Mesenchymal stem cell (in vitro differentiated cells and primary cell): Measurements from ENCODE around the gene UBE2E1.
A peak's percentile ranks its signal among the peaks of the same experiment; 100 is the strongest.

ENCODE experiments used
- DNase-seq: peaks from one replicate; pipeline ENCODE4 v3.0.0-alpha.2; 2013
- H2AFZ ChIP-seq: one replicate; pipeline ENCODE4 v1.6.1; 2013; ENCODE audit warnings: low read depth, mild to moderate bottlenecking, control low read depth, inconsistent platforms, low read length, moderate library complexity
- H2AK5ac ChIP-seq: 2 replicates; pipeline ENCODE4 v1.6.1; 2013; ENCODE audit warnings: low read length, moderate library complexity, mild to moderate bottlenecking, inconsistent platforms; ENCODE audit not compliant: severe bottlenecking
- H2BK120ac ChIP-seq: one replicate; pipeline ENCODE4 v1.6.1; 2013; ENCODE audit warnings: low read depth, mild to moderate bottlenecking, inconsistent platforms, low read length, moderate library complexity
- H2BK12ac ChIP-seq, 2 experiments: one replicate each; pipeline ENCODE4 v1.6.1; 2013; ENCODE audit warnings: inconsistent platforms in 2 of 2, low read length in 2 of 2, mild to moderate bottlenecking in 2 of 2, moderate library complexity in 2 of 2, control low read depth in 1 of 2
- H2BK15ac ChIP-seq: one replicate; pipeline ENCODE4 v1.6.1; 2013; ENCODE audit warnings: mild to moderate bottlenecking, low read depth, inconsistent platforms; ENCODE audit not compliant: poor library complexity, severe bottlenecking
- H2BK5ac ChIP-seq: 2 replicates; pipeline ENCODE4 v1.6.1; 2013; ENCODE audit warnings: low read depth, mild to moderate bottlenecking, low read length, control low read depth, inconsistent platforms; ENCODE audit not compliant: poor library complexity, severe bottlenecking
- H3K14ac ChIP-seq, 2 experiments: one replicate each; pipeline ENCODE4 v1.6.1; 2013; ENCODE audit warnings: inconsistent platforms in 2 of 2, low read length in 2 of 2, control low read depth in 1 of 2, mild to moderate bottlenecking in 1 of 2, moderate library complexity in 1 of 2
- H3K18ac ChIP-seq, 2 experiments: one replicate each; pipeline ENCODE4 v1.6.1; 2013; ENCODE audit warnings: inconsistent platforms in 2 of 2, low read length in 2 of 2, control low read depth in 1 of 2, low read depth in 1 of 2, mild to moderate bottlenecking in 1 of 2
- H3K23ac ChIP-seq, 2 experiments: one replicate each; pipeline ENCODE4 v1.6.1; 2013; ENCODE audit warnings: inconsistent platforms in 2 of 2, low read length in 2 of 2, mild to moderate bottlenecking in 2 of 2, moderate library complexity in 2 of 2, control low read depth in 1 of 2
- H3K27ac ChIP-seq: 2 replicates; pipeline ENCODE4 v1.5.1; 2013; ENCODE audit warnings: mild to moderate bottlenecking, moderate library complexity, low read length, control low read depth, inconsistent platforms; ENCODE audit not compliant: poor library complexity, severe bottlenecking
- H3K27me3 ChIP-seq, 2 experiments: 2 replicates each; pipeline versions ENCODE4 v1.6.1 to v1.7.0; 2013; ENCODE audit warnings: low read length in 2 of 2, mild to moderate bottlenecking in 2 of 2, moderate library complexity in 2 of 2, control low read depth in 1 of 2, inconsistent platforms in 1 of 2; ENCODE audit not compliant: control insufficient read depth in 1 of 2, insufficient read depth in 1 of 2
- H3K36me3 ChIP-seq, 2 experiments: 2 replicates each; pipeline versions ENCODE4 v1.6.1 to v1.7.0; 2013; ENCODE audit warnings: low read length in 2 of 2, control low read depth in 1 of 2, inconsistent platforms in 1 of 2, low read depth in 1 of 2, mild to moderate bottlenecking in 1 of 2; ENCODE audit not compliant: insufficient read depth in 2 of 2, control insufficient read depth in 1 of 2
- H3K4ac ChIP-seq, 2 experiments: one replicate each; pipeline ENCODE4 v1.6.1; 2013; ENCODE audit warnings: inconsistent platforms in 2 of 2, low read length in 2 of 2, mild to moderate bottlenecking in 2 of 2, moderate library complexity in 2 of 2, control low read depth in 1 of 2, low read depth in 1 of 2
- H3K4me1 ChIP-seq: 2 replicates; pipeline ENCODE4 v1.6.1; 2013; ENCODE audit warnings: low read depth, low read length, control low read depth; ENCODE audit not compliant: control insufficient read depth, insufficient read depth
- H3K4me2 ChIP-seq: 2 replicates; pipeline ENCODE4 v1.6.1; 2013; ENCODE audit warnings: low read length, mild to moderate bottlenecking, inconsistent platforms; ENCODE audit not compliant: poor library complexity, severe bottlenecking
- H3K4me3 ChIP-seq, 2 experiments: 2 replicates each; pipeline versions ENCODE4 v1.5.1 to v1.7.0; 2013; ENCODE audit warnings: low read length in 2 of 2, mild to moderate bottlenecking in 2 of 2, control low read depth in 1 of 2, low read depth in 1 of 2; ENCODE audit not compliant: insufficient read depth in 1 of 2
- H3K79me1 ChIP-seq: replicated peaks from 2 replicates; pipeline ENCODE4 v1.6.1; 2013; ENCODE audit warnings: mild to moderate bottlenecking, control low read depth, low read length, inconsistent platforms; ENCODE audit not compliant: poor library complexity, severe bottlenecking
- H3K9ac ChIP-seq: 2 replicates; pipeline ENCODE4 v1.7.0; 2013; ENCODE audit warnings: mild to moderate bottlenecking, low read length, moderate library complexity
- H3K9me3 ChIP-seq: 2 replicates; pipeline ENCODE4 v1.7.0; 2013; ENCODE audit warnings: mild to moderate bottlenecking, low read length; ENCODE audit not compliant: control insufficient read depth
- H4K8ac ChIP-seq: one replicate; pipeline ENCODE4 v1.6.1; 2013; ENCODE audit warnings: inconsistent platforms, mild to moderate bottlenecking, low read length, moderate library complexity
- H4K91ac ChIP-seq: one replicate; pipeline ENCODE4 v1.6.1; 2013; ENCODE audit warnings: mild to moderate bottlenecking, low read length, inconsistent platforms
- WGBS: methylation state at CpG from one replicate; pipeline ENCODE4 v1.1.7; 2013; ENCODE audit warnings: mixed read lengths; 5-methylcytosine and 5-hydroxymethylcytosine counted together

UBE2E1 gene

DNA sequence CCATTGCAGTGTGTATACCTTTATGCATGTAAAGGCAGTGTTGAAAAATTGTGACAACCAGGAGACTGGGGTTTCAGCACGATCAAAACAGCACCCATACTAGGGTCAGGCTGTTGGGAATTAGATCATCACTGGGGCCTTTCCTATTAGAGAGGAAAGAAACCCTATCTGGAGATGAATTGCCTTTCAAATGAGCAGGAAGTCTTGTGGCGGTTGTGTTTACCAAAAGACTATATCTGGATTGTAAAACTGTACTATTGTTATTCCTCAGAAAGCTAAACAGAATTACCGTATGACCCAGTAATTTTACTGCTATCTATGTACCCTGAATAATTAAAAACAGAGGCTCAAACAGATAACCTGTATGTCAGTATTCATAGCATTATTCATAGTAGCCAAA lies 10.1 kb downstream of the UBE2E1 start:
- H3K27ac ChIP-seq, result no peak overlapping the region
- H3K4me1 ChIP-seq, result peaks cover 2% of the 10 kb centered on the region
- H3K4me3 ChIP-seq, result no peak overlapping the region
- no peaks in the 10 kb centered on the region for H3K9me3 ChIP-seq
- peaks cover 0 to 28% of the 10 kb centered on the region in 2 experiments for H3K36me3 ChIP-seq
- no peak overlapping the region for H3K23ac ChIP-seq
- H2BK15ac ChIP-seq, result no peak overlapping the region
- no peak overlapping the region for H4K91ac ChIP-seq
- peaks cover 23% of the 10 kb centered on the region for H3K79me1 ChIP-seq
- H4K8ac ChIP-seq, result no peak overlapping the region
- no peak overlapping the region for H2AFZ ChIP-seq
- H2BK12ac ChIP-seq, result no peak overlapping the region
- H3K9ac ChIP-seq, result no peak overlapping the region
- no peak overlapping the region for H2AK5ac ChIP-seq
- no peak overlapping the region for H2BK120ac ChIP-seq
- 19% methylated on average over 1 of the region's 3 CpGs for WGBS
- no peak overlapping the region for H3K14ac ChIP-seq
- no peaks in the 10 kb centered on the region for H3K27me3 ChIP-seq
- no peak overlapping the region for H3K4ac ChIP-seq
- no peak overlapping the region for H3K18ac ChIP-seq
- no peak overlapping the region for H2BK5ac ChIP-seq
- peak; percentile 54 for DNase-seq
- no peak overlapping the region for H3K4me2 ChIP-seq

GRCh38 chr3:23816721-23817120 lies 11.0 kb downstream of the UBE2E1 start:
- Histone ChIP-seq H3K4me1 (no peaks in the 10 kb centered on the region), H4K91ac (no peak overlapping the region), H2BK5ac (no peak overlapping the region), H2BK12ac (no peak overlapping the region), H3K4ac (no peak overlapping the region), H3K14ac (no peak overlapping the region), H3K27ac (no peak overlapping the region), H3K18ac (no peak overlapping the region), H3K4me2 (no peak overlapping the region), H2AFZ (no peak overlapping the region), H2BK120ac (no peak overlapping the region), H3K79me1 (peaks cover 29% of the 10 kb centered on the region), H3K27me3 (no peaks in the 10 kb centered on the region), H3K4me3 (no peak overlapping the region), H3K36me3 (peaks cover 0 to 28% of the 10 kb centered on the region in 2 experiments), H2AK5ac (no peak overlapping the region), H2BK15ac (no peak overlapping the region), H4K8ac (no peak overlapping the region), H3K9ac (no peak overlapping the region), H3K23ac (no peak overlapping the region), H3K9me3 (no peaks in the 10 kb centered on the region)
- 100% methylated on average over 2 of the region's 2 CpGs for WGBS
- no peak for DNase-seq

DNA sequence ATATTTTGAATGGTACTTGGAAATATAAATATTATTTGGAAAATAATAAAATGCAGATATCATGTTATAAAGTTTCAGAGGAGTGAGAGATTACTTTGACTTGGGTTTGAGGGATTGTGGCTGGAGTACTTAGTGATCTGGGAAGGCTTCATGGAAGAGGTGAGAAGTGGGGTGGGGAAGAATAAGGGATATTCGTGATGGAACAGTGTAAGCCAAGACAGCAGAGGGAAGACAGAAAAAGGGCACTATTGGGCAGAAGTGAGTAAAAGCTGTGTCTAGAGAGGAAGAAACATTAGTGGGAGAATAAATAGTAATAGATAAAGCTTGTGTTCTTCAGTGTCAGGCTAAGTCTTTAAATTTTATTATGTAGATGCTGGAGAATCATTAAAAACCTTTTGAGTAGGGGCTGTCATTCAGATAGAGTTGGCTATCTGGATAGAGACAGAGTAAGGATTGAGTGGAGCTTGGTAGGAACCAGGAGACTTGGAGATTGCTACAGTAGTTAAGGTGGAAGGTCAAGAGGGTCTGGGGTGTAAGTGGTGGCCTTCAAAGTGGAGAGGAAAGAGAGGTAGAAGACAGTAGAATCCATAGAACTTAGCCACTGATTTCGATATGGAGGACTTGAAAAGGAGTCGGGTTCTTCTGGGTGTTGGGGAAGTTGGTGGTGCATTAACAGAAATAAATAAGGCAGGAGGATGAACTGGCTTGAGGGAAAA lies 11.9 kb downstream of the UBE2E1 start:
- Histone ChIP-seq H2AK5ac (no peak overlapping the region), H2AFZ (no peak overlapping the region), H2BK12ac (no peak overlapping the region), H3K14ac (no peak overlapping the region), H3K23ac (no peak overlapping the region), H3K36me3 (peaks cover 0 to 21% of the 10 kb centered on the region in 2 experiments), H3K4me3 (no peak overlapping the region), H3K9ac (no peak overlapping the region), H3K27ac (no peak overlapping the region), H4K91ac (no peak overlapping the region), H2BK15ac (no peak overlapping the region), H3K79me1 (peaks cover 32% of the 10 kb centered on the region), H4K8ac (no peak overlapping the region), H3K4me2 (no peak overlapping the region), H3K18ac (no peak overlapping the region), H2BK120ac (no peak overlapping the region), H3K4me1 (no peaks in the 10 kb centered on the region), H3K27me3 (no peaks in the 10 kb centered on the region), H2BK5ac (no peak overlapping the region), H3K4ac (no peak overlapping the region), H3K9me3 (no peaks in the 10 kb centered on the region)
- DNase-seq, result no peak
- WGBS, result 99% methylated on average over 3 of the region's 3 CpGs

DNA sequence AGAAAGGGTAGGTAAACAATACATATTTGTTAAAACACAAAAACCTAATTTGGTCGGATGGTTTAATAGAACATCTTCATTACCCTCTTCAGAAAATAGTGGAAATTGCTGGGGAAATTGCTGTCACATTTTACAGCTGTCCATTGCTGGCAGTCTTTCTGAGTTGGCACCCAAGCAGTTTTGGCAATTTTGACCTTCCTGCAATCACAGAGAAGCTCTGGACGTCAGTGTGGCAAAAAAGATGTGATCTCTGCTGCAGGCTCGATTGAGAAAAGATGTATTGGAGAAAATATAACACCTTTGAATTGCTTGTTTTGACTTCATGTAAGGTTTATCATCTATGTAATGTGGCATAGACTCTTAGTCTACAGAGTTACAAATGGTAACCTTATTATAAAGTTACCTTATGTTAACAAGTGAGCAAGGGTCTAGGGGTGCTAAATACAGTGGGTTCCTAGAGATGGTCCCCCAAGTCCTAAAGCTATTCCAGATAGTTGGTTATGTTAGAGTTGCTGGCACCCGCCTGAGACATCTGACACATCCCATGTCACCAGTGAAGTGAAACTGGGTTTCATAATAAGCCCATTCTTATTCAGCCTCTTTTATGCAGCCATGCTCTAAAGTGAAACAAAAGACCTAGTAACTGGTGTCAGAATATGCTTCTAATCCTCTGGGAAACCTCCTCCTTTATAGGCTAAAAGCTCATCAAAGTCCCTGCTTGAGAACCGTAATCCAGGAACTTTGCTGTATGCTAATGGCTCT lies 14.0 kb downstream of the UBE2E1 start:
- Histone ChIP-seq H3K27ac (no peak overlapping the region), H3K18ac (no peak overlapping the region), H3K9ac (no peak overlapping the region), H3K4me3 (no peak overlapping the region), H3K14ac (no peak overlapping the region), H2BK120ac (no peak overlapping the region), H2BK15ac (no peak overlapping the region), H3K9me3 (no peaks in the 10 kb centered on the region), H4K91ac (no peak overlapping the region), H2AK5ac (no peak overlapping the region), H2BK12ac (no peak overlapping the region), H4K8ac (no peak overlapping the region), H3K79me1 (peaks cover 32% of the 10 kb centered on the region), H3K4me2 (no peak overlapping the region), H3K27me3 (no peaks in the 10 kb centered on the region), H2BK5ac (no peak overlapping the region), H3K4ac (no peak overlapping the region), H3K36me3 (peaks cover 0 to 13% of the 10 kb centered on the region in 2 experiments), H2AFZ (no peak overlapping the region), H3K4me1 (no peaks in the 10 kb centered on the region), H3K23ac (no peak overlapping the region)
- 95% methylated on average over 5 of the region's 5 CpGs for WGBS
- no peak for DNase-seq
